ENCODE results near the gene PYDC1.

DNA sequence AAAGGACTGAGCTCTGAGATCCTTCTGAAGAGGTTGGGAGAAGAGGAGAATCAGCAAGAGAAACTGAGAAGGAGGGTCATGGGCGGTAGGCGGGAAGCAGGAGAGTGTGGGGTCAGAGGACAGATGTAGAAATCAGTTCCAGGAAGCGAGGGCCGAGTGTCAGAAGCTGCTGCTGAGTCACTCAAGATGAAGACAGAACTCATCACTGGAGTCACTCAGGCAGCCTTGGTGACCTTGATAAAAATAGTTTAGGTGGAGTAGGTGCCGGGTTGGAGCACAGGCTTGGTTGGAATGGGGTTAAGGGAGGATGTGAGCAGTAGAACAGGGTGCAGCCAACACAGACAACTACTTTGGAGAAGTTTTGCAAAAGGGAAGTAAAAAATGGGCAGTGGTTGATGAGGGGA, 36.7 kb upstream of the PYDC1 start:
- TF ChIP-seq POLR2AphosphoS5 (IDR thresholded peaks at IDR 0.05): no peak
- TF ChIP-seq CTCF (IDR thresholded peaks at IDR 0.05): no peak

Measured in breast epithelium (tissue), 3 donors.